ENCODE data around the gene PCIF1. TPM values are rescaled to one million over a fixed set of nuclear protein-coding genes. Genes with fewer than 3 reads are reported as not detected.

PCIF1 gene
- total and polyA plus RNA-seq, 9 of the 15 experiments (the other 6 are each of a cell fraction or from before 2014, with no cell fraction given): 5.8 to 29.4 (median 11.3) TPM

- TF ChIP-seq THRB (CRISPR knock-in tag; conservative IDR thresholded peaks at IDR 0.05) (peak; percentile 53; the same call in 1 of the 2 replicates), CREB3L1 (IDR thresholded peaks at IDR 0.05; ENCODE audit: borderline replicate concordance, low read depth) (no peak; the same call in 1 of the 2 replicates), ZNF589 (CRISPR knock-in tag; IDR thresholded peaks at IDR 0.05; ENCODE audit: low read depth) (no peak; the same call in 1 of the 2 replicates), ZC3H4 (CRISPR knock-in tag; IDR thresholded peaks at IDR 0.05; ENCODE audit: borderline replicate concordance) (peak; percentile 75; the same call in 1 of the 2 replicates), POU5F1 (IDR thresholded peaks at IDR 0.05; ENCODE audit: borderline replicate concordance, low read depth, low read length, partially characterized antibody) (no peak), ZNF282 (CRISPR knock-in tag; IDR thresholded peaks at IDR 0.05) (no peak), DNMT1 (IDR thresholded peaks at IDR 0.05) (no peak), ZNF212 (CRISPR knock-in tag; IDR thresholded peaks at IDR 0.05) (no peak), E2F4 (CRISPR knock-in tag; IDR thresholded peaks at IDR 0.05; ENCODE audit: low read depth) (no peak), ZC3H11A (IDR thresholded peaks at IDR 0.05; ENCODE audit: low read depth, low read length) (no peak), SIN3A (IDR thresholded peaks at IDR 0.05; ENCODE audit: borderline replicate concordance in 2 of 2, control insufficient read depth in 1 of 2, low read depth in 2 of 2, low read length in 2 of 2) (no peak), COPS2 (conservative IDR thresholded peaks at IDR 0.05) (no peak), WHSC1 (IDR thresholded peaks at IDR 0.05; ENCODE audit: low read length) (no peak), DEAF1 (CRISPR knock-in tag; IDR thresholded peaks at IDR 0.05) (no peak), MAX (CRISPR knock-in tag; IDR thresholded peaks at IDR 0.05) (no peak), SLC30A9 (CRISPR knock-in tag; IDR thresholded peaks at IDR 0.05) (no peak), BDP1 (IDR thresholded peaks at IDR 0.05; ENCODE audit: insufficient read depth, insufficient read length) (no peak), ZNF197 (CRISPR knock-in tag; IDR thresholded peaks at IDR 0.05; ENCODE audit: low read depth) (no peak), ADNP (tag; IDR thresholded peaks at IDR 0.05) (no peak), ARNT (IDR thresholded peaks at IDR 0.05) (no peak)
These were observed 23.6 kb upstream of the PCIF1 start (continued) for GRCh38 chr20:45910670-45911485.

All from K562 (cell line).